Measurements from ENCODE around the gene SPTSSB. TPM values are rescaled to one million over a fixed set of nuclear protein-coding genes. Genes with fewer than 3 reads are reported as not detected.
A peak's percentile ranks its signal among the peaks of the same experiment; 100 is the strongest.

Gene SPTSSB
- total RNA-seq, 1 experiment from 2014 or later: 3.7 TPM

DNA sequence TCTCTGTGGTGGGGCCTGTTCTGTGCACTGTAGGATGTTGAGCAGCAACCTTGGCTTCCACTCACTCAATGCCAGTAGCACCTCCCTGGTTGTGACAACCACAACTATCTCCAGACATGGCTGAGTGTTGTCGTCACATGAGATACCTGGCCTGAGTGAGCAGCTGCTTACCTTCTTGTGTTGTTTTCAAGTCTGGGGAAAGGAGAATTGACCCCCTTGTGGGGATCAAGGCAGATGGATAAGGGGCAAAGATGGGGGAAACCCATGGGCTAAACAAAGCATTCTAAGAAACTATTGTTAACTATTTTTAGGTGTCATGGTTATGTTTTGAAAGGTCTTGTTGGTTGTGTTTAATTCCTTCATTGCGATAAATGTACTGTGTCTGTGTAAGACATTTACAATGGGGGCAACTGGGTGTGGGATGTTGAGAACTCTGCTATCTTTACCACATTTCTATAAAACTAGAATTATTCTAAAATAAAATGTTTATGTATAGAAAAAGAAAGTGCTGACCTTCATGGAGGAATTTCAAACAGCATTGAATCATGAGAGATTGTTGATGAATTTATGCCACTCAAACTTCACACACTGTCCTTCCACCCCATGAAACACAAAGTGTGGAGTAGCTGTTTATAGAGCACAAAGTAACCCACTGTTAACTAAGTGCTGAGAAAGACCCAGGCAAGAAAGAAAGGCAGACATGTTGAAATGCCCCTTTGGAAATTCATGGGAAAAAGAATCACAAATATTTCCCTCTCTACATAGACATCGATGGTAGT, 48.4 kb upstream of the SPTSSB start:
- Histone ChIP-seq H3K36me3 (ENCODE audit: control insufficient read depth, insufficient read depth, low read length) (no peaks in the 10 kb centered on the region), H3K27me3 (ENCODE audit: control insufficient read depth, insufficient read depth, low read length) (no peaks in the 10 kb centered on the region), H3K27ac (ENCODE audit: low read length) (peak overlapping the region; percentile 74), H3K9me3 (ENCODE audit: control insufficient read depth, insufficient read depth, low read depth, low read length) (peaks cover 14% of the 10 kb centered on the region; the same call in 1 of the 2 replicates), H3K4me1 (ENCODE audit: control insufficient read depth, insufficient read depth, low read length) (peaks cover 16% of the 10 kb centered on the region), H3K4me3 (ENCODE audit: low read depth in 2 of 2, low read length in 2 of 2) (no peak overlapping the region)
- TF ChIP-seq, protein P1, sequence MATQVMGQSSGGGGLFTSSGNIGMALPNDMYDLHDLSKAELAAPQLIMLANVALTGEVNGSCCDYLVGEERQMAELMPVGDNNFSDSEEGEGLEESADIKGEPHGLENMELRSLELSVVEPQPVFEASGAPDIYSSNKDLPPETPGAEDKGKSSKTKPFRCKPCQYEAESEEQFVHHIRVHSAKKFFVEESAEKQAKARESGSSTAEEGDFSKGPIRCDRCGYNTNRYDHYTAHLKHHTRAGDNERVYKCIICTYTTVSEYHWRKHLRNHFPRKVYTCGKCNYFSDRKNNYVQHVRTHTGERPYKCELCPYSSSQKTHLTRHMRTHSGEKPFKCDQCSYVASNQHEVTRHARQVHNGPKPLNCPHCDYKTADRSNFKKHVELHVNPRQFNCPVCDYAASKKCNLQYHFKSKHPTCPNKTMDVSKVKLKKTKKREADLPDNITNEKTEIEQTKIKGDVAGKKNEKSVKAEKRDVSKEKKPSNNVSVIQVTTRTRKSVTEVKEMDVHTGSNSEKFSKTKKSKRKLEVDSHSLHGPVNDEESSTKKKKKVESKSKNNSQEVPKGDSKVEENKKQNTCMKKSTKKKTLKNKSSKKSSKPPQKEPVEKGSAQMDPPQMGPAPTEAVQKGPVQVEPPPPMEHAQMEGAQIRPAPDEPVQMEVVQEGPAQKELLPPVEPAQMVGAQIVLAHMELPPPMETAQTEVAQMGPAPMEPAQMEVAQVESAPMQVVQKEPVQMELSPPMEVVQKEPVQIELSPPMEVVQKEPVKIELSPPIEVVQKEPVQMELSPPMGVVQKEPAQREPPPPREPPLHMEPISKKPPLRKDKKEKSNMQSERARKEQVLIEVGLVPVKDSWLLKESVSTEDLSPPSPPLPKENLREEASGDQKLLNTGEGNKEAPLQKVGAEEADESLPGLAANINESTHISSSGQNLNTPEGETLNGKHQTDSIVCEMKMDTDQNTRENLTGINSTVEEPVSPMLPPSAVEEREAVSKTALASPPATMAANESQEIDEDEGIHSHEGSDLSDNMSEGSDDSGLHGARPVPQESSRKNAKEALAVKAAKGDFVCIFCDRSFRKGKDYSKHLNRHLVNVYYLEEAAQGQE (IDR thresholded peaks at IDR 0.05; ENCODE audit: insufficient read depth in 1 of 2, low read depth in 2 of 2, low read length in 1 of 2): no peak
- no peak for TF ChIP-seq SIN3A (IDR thresholded peaks at IDR 0.05; ENCODE audit: borderline replicate concordance, insufficient read depth, low read depth, low read length)
- TF ChIP-seq TCF7L2 (IDR thresholded peaks at IDR 0.05; ENCODE audit: low read depth, low read length): no peak
- TF ChIP-seq POLR2AphosphoS5 (IDR thresholded peaks at IDR 0.05; ENCODE audit: low read depth, low read length): no peak
- TF ChIP-seq, protein P2, sequence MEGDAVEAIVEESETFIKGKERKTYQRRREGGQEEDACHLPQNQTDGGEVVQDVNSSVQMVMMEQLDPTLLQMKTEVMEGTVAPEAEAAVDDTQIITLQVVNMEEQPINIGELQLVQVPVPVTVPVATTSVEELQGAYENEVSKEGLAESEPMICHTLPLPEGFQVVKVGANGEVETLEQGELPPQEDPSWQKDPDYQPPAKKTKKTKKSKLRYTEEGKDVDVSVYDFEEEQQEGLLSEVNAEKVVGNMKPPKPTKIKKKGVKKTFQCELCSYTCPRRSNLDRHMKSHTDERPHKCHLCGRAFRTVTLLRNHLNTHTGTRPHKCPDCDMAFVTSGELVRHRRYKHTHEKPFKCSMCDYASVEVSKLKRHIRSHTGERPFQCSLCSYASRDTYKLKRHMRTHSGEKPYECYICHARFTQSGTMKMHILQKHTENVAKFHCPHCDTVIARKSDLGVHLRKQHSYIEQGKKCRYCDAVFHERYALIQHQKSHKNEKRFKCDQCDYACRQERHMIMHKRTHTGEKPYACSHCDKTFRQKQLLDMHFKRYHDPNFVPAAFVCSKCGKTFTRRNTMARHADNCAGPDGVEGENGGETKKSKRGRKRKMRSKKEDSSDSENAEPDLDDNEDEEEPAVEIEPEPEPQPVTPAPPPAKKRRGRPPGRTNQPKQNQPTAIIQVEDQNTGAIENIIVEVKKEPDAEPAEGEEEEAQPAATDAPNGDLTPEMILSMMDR (IDR thresholded peaks at IDR 0.05): no peak
- POLR2A ChIA-PET: no interaction called here
- no peak for DNase-seq (ENCODE audit: low read depth, low spot score)
- ATAC-seq: no peak
- CTCF ChIA-PET: no interaction called here
- in situ Hi-C loops (cut with HindIII; ENCODE audit: low pct_unique_long_range_greater_than_20kb, low sequenced_read_pairs) (no loop called here), intact Hi-C loops (cut with micrococcal nuclease; ENCODE audit: unreplicated experiment) (loop anchor here (5.0 to 10.0 kb wide), 4 partner anchors 147 to 715 kb away; no protein-coding TSS in a partner anchor)
- BruUV-seq (replicated peaks): no TSS peak

DNA sequence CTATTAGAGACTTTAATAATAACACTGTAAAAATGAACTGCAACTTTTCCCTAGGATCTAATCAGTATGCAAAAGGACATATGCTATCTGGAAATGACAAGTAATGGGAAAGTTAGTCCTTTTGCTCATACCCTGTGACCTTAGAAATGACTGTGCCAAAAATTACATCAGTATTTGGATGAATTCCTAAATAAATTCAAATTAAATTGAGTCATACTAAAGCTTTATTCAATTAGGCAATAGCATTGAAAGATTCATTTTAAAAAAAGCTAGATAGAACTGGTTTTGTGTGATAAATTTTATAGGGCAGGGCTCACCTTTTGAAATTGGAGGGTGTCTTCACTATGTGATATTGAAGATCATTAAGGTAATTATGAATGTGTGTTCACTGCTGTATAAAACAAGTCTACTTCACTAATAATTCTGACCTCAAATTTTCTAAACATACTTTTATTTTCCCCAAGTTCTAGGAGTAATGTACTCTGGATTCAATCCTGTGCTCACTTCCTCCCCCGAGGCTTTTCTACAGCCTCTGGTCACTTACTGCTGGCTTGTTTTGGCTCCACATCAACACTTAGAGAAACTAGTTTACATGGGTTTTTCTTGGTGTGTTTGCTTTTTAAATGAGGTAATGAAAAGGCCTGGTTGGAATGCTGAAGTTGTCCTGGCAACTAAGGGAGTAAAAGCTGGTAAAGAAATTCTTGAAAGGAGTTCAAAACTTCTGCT, 44.4 kb upstream of the SPTSSB start:
- ChIA-PET POLR2A (no interaction called here), CTCF (no interaction called here)
- peak; percentile 74 for ATAC-seq
- Histone ChIP-seq H3K27me3 (ENCODE audit: control insufficient read depth, insufficient read depth, low read length) (no peaks in the 10 kb centered on the region), H3K27ac (ENCODE audit: low read length) (peak overlapping the region; percentile 67), H3K4me1 (ENCODE audit: control insufficient read depth, insufficient read depth, low read length) (peaks cover 21% of the 10 kb centered on the region), H3K4me3 (ENCODE audit: low read depth in 2 of 2, low read length in 2 of 2) (no peak overlapping the region), H3K9me3 (ENCODE audit: control insufficient read depth, insufficient read depth, low read depth, low read length) (peaks cover 14% of the 10 kb centered on the region; the same call in 1 of the 2 replicates), H3K36me3 (ENCODE audit: control insufficient read depth, insufficient read depth, low read length) (no peaks in the 10 kb centered on the region)
- DNase-seq (ENCODE audit: low read depth, low spot score): no peak
- in situ Hi-C loops (cut with HindIII; ENCODE audit: low pct_unique_long_range_greater_than_20kb, low sequenced_read_pairs) (no loop called here), intact Hi-C loops (cut with micrococcal nuclease; ENCODE audit: unreplicated experiment) (no loop called here)
- no TSS peak for BruUV-seq (replicated peaks)
- TF ChIP-seq POLR2AphosphoS5 (IDR thresholded peaks at IDR 0.05; ENCODE audit: low read depth, low read length) (0 out of 2 replicates have a peak, but pooled peaks have one; percentile 29), TCF7L2 (IDR thresholded peaks at IDR 0.05; ENCODE audit: low read depth, low read length) (no peak)

Data from Panc1 (cell line).